ENCODE data around the gene ARL16.

Gene ARL16

DNA sequence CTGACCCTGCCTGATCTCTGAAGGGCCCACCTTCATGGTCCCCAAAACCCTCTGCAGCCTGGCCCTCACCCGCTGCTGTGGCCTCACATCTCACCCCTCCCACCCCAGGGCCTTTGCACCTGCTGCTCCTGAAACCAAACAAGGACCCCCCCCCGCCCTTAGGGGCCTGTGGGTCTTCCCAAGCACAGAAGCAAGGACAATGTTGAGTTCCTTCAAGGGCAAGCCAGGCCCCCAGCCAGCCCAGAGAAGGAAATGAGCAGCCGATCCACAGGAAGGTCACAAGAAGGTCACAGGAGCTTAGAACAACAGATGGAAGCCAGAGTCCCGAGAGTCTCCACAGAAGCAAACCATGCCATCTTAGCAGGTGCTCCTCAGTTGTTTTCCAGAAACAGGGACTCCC is 26.8 kb downstream of the ARL16 start:
- in situ Hi-C loops (cut with HindIII; ENCODE audit: low sequenced_read_pairs), result no loop called here

DNA sequence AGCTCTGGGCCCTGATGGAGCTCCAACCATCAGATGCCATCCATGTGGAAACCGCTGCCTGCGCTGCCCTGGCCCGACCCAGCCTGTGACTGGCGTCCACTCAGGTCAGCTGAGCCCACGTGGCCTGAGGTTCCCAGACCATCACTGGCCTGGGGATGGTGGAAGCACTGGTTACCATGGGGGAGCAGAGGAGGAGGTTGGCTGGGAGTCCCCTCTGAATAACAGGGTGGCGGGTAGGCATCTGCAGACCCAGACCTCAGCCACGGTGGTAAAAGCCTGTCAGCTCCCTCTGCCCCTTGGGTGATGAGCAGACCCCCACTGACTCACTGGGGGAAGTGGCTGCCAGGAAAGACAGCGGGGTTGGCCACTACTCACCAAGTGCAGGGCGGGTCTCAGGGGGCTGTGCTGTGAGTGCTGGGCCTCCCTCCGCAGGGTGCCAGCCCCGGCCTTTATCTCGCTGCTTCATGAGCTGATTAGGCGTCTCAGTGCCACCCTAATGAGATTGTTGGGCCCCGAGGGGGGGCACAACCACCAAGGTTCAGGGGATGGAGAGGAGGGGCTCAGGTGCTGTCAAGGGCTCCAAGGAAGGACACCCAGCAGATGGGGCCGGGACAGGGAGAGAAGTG is 27.4 kb downstream of the ARL16 start, which contains the start of gene PDE6G:
TSS of gene PDE6G (minus strand) at position 425 of the 626 bp plus-strand sequence. CDS start 3,237 bp downstream, outside the sequence.
- DNase-seq (ENCODE audit: low read depth), result no peak
- in situ Hi-C loops (cut with HindIII; ENCODE audit: low sequenced_read_pairs), result no loop called here
- no peak within 1 kb of the TSS for H3K4me3 ChIP-seq (ENCODE audit: low read depth, low read length)
- TF ChIP-seq, protein P1, sequence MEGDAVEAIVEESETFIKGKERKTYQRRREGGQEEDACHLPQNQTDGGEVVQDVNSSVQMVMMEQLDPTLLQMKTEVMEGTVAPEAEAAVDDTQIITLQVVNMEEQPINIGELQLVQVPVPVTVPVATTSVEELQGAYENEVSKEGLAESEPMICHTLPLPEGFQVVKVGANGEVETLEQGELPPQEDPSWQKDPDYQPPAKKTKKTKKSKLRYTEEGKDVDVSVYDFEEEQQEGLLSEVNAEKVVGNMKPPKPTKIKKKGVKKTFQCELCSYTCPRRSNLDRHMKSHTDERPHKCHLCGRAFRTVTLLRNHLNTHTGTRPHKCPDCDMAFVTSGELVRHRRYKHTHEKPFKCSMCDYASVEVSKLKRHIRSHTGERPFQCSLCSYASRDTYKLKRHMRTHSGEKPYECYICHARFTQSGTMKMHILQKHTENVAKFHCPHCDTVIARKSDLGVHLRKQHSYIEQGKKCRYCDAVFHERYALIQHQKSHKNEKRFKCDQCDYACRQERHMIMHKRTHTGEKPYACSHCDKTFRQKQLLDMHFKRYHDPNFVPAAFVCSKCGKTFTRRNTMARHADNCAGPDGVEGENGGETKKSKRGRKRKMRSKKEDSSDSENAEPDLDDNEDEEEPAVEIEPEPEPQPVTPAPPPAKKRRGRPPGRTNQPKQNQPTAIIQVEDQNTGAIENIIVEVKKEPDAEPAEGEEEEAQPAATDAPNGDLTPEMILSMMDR (IDR thresholded peaks at IDR 0.05; ENCODE audit: low read depth, low read length, missing control alignments), result no peak

More for the DNA sequence above, 26.8 kb downstream of the ARL16 start:
- TF ChIP-seq, protein P1 (IDR thresholded peaks at IDR 0.05; ENCODE audit: low read depth, low read length, missing control alignments), result no peak
- H3K4me3 ChIP-seq (ENCODE audit: low read depth, low read length), result no peak overlapping the region
- DNase-seq (ENCODE audit: low read depth), result no peak

GRCh38 chr17:81655378-81656117 is 28.0 kb downstream of the ARL16 start:
- in situ Hi-C loops (cut with HindIII; ENCODE audit: low sequenced_read_pairs), result no loop called here
- TF ChIP-seq, protein P1 (IDR thresholded peaks at IDR 0.05; ENCODE audit: low read depth, low read length, missing control alignments), result no peak
- DNase-seq (ENCODE audit: low read depth), result no peak
- H3K4me3 ChIP-seq (ENCODE audit: low read depth, low read length), result no peak overlapping the region

GRCh38 chr17:81652906-81653771 is 30.5 kb downstream of the ARL16 start:
- no peak overlapping the region for H3K4me3 ChIP-seq (ENCODE audit: low read depth, low read length)
- TF ChIP-seq, protein P1 (IDR thresholded peaks at IDR 0.05; ENCODE audit: low read depth, low read length, missing control alignments), result no peak
- no peak for DNase-seq (ENCODE audit: low read depth)
- in situ Hi-C loops (cut with HindIII; ENCODE audit: low sequenced_read_pairs), result no loop called here

DNA sequence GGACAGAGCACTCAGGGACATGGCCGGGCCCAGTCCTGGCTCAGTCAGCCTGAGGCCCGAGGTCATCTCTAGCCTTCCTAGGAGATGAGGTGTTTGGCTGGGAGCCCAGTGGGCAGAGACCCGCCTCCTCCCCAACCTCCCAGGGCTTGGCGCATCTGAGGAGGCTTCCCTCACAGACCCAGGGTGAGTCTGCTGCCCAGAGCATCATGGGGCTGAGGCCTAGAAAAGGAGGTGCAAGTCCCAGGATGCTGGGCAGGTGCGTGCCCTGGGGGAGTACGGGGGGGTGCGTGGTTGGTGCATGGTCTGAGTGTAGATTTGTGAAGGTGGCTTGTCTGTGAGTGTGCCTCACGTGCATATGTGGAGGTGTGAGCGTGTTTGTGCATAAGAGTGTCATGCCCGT is 31.9 kb downstream of the ARL16 start:
- in situ Hi-C loops (cut with HindIII; ENCODE audit: low sequenced_read_pairs), result no loop called here
- H3K4me3 ChIP-seq (ENCODE audit: low read depth, low read length), result no peak overlapping the region
- TF ChIP-seq, protein P1 (IDR thresholded peaks at IDR 0.05; ENCODE audit: low read depth, low read length, missing control alignments), result no peak
- peak; percentile 73 for DNase-seq (ENCODE audit: low read depth)

DNA sequence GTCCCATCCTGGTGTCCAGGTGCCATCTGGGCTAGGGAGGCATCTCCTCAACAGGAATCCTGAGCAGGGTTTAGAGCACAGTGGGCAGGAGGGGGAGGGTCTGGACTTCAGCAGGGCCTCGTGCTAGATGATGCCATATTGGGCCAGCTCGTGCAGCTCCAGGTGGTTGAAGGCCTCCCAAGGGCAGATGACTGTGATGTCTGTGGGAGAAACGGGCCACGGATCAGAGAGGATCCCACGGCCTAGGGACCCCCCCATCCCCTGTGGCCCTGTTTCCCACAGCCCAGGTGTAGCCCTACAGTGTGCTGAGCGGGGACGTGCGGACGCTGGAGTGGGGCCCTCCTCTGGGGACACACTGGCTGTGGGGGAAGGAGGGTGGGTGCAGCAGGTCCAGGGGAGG is 32.6 kb downstream of the ARL16 start:
- in situ Hi-C loops (cut with HindIII; ENCODE audit: low sequenced_read_pairs), result no loop called here

More for the DNA sequence above, 32.6 kb downstream of the ARL16 start:
- no peak overlapping the region for H3K4me3 ChIP-seq (ENCODE audit: low read depth, low read length)
- TF ChIP-seq, protein P1 (IDR thresholded peaks at IDR 0.05; ENCODE audit: low read depth, low read length, missing control alignments), result no peak
- DNase-seq (ENCODE audit: low read depth), result no peak

Measured in astrocyte of the cerebellum (primary cell).